Uterus (tissue), 4 donors: ENCODE results near the gene PRKCE. TPM values are rescaled to one million over a fixed set of nuclear protein-coding genes. Genes with fewer than 3 reads are reported as not detected.

ENCODE experiments used
- DNase-seq, 2 donors: peaks; one replicate each; pipeline ENCODE4 v3.0.0-alpha.2; 2019 to 2020
- H3K27ac ChIP-seq, 2 donors: fragments of 200-600 bp; sonication (generic); 1 replicate in 1 of 2; 2 replicates in 1 of 2; pipeline ENCODE4 v1.5.1; 2016 to 2018
- H3K27me3 ChIP-seq, 2 donors: fragments of 200-600 bp; sonication (generic); one replicate each; pipeline ENCODE4 v1.5.1; 2018 to 2019; ENCODE audit warnings: control low read depth in 1 of 2
- H3K36me3 ChIP-seq, 2 donors: fragments of 200-600 bp; sonication (generic); one replicate each; pipeline ENCODE4 v1.5.1; 2019; ENCODE audit warnings: control low read depth in 1 of 2
- H3K4me1 ChIP-seq, 2 donors: fragments of 200-600 bp; sonication (generic); one replicate each; pipeline ENCODE4 v1.5.1; 2018 to 2019; ENCODE audit warnings: control low read depth in 1 of 2
- H3K4me3 ChIP-seq, 2 donors: fragments of 200-600 bp; sonication (generic); 1 replicate in 1 of 2; 2 replicates in 1 of 2; pipeline ENCODE4 v1.5.1; 2018 to 2019; ENCODE audit warnings: mild to moderate bottlenecking in 1 of 2
- H3K9me3 ChIP-seq, 2 donors: fragments of 200-600 bp; sonication (generic); one replicate each; pipeline ENCODE4 v1.5.1; 2019; ENCODE audit warnings: control low read depth in 1 of 2
- POLR2A ChIP-seq, 2 donors: fragments of 450-650 bp; IDR thresholded peaks; one replicate each; pipeline ENCODE4 v1.6.1; 2016; ENCODE audit warnings: antibody characterized with exemption in 2 of 2, mild to moderate bottlenecking in 1 of 2, moderate library complexity in 1 of 2
- intact Hi-C: fragments of 100-400 bp; cut with DNase I; formaldehyde crosslinking; loops from one replicate; pipeline ENCODE4 v1.15.1; 2023; ENCODE audit warnings: low total_unique reads
- total RNA-seq, 4 donors: library from RNA; depleted of rRNA in 3 of 4; stranded (reverse); fragments of >200 nt in 3 of 4; gene quantifications; one replicate each; pipeline versions ENCODE4 v1.1.0 to v1.2.4, GENCODE V29; 2014 to 2023
- TF ChIP-seq, protein P1 (sequence below), 4 experiments: fragments of 200-600 bp in 2 of 4; fragments of 450-650 bp in 2 of 4; sonication (generic) in 2 of 4; IDR thresholded peaks; one replicate each; pipeline ENCODE4 v1.5.1; 2016 to 2019; ENCODE audit warnings: antibody characterized with exemption in 4 of 4, mild to moderate bottlenecking in 2 of 4, moderate library complexity in 1 of 4
- donor health status: DM: yes; HTN: yes; CAD: no.

PRKCE gene
- total RNA-seq, 4 donors from 2014 or later: 3.8 to 47.6 (median 14.2) TPM

DNA sequence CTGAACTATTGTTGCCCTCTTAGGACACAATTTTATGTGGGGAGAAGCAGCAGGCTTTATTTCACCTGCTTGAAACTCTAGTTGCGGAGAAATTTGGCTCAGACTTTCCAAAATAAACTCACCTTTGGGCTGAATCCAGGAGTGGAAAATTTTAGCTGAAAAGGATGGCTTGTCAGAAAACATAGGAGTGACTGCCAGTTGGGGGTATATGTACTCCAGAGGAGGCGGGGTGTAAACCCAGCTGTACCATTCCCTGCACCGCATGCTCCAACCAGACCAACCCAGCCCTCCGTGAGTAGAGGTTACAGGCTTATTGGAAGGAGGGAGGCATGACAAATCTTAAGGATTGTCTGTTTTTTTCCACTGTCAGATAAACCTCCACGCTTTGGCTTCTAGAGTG, 53.8 kb downstream of the PRKCE start:
- no peak for TF ChIP-seq POLR2A (IDR thresholded peaks at IDR 0.05)
- TF ChIP-seq, protein P1, sequence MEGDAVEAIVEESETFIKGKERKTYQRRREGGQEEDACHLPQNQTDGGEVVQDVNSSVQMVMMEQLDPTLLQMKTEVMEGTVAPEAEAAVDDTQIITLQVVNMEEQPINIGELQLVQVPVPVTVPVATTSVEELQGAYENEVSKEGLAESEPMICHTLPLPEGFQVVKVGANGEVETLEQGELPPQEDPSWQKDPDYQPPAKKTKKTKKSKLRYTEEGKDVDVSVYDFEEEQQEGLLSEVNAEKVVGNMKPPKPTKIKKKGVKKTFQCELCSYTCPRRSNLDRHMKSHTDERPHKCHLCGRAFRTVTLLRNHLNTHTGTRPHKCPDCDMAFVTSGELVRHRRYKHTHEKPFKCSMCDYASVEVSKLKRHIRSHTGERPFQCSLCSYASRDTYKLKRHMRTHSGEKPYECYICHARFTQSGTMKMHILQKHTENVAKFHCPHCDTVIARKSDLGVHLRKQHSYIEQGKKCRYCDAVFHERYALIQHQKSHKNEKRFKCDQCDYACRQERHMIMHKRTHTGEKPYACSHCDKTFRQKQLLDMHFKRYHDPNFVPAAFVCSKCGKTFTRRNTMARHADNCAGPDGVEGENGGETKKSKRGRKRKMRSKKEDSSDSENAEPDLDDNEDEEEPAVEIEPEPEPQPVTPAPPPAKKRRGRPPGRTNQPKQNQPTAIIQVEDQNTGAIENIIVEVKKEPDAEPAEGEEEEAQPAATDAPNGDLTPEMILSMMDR (IDR thresholded peaks at IDR 0.05): no peak
- Histone ChIP-seq H3K9me3 (no peaks in the 10 kb centered on the region), H3K4me3 (no peak overlapping the region), H3K36me3 (no peaks in the 10 kb centered on the region), H3K27ac (peak overlapping the region in 1 of 2 donors; percentile 12), H3K27me3 (no peaks in the 10 kb centered on the region), H3K4me1 (peaks cover 3 to 8% of the 10 kb centered on the region in 2 donors)
- intact Hi-C loops: no loop called here
- DNase-seq: no peak

DNA sequence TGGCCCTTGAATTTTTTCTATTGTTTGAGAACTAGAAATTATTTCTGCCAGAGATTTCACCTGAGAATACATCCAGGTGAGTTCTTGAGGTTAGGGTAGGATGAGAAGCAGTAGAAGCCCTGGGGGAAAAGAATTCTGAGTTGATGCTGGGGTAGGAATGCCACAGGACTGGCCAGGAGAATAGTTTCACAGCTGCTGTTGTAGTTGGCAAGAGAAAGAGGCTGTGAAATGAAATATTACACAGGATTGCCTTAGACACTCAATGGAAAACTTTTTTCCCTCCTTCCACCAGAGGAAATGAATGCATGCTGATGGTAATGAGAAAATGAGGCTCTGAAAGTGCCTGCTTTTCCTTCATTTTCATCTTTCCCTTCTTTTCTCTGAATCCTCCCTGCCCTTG, 54.6 kb downstream of the PRKCE start:
- no peak for TF ChIP-seq POLR2A (IDR thresholded peaks at IDR 0.05)
- TF ChIP-seq, protein P1 (IDR thresholded peaks at IDR 0.05): no peak
- Histone ChIP-seq H3K9me3 (no peaks in the 10 kb centered on the region), H3K4me1 (peaks cover 3 to 8% of the 10 kb centered on the region in 2 donors), H3K36me3 (no peaks in the 10 kb centered on the region), H3K27ac (peak overlapping the region; percentile 12 to 24), H3K27me3 (no peaks in the 10 kb centered on the region), H3K4me3 (no peak overlapping the region)
- DNase-seq: no peak
- intact Hi-C loops: no loop called here

DNA sequence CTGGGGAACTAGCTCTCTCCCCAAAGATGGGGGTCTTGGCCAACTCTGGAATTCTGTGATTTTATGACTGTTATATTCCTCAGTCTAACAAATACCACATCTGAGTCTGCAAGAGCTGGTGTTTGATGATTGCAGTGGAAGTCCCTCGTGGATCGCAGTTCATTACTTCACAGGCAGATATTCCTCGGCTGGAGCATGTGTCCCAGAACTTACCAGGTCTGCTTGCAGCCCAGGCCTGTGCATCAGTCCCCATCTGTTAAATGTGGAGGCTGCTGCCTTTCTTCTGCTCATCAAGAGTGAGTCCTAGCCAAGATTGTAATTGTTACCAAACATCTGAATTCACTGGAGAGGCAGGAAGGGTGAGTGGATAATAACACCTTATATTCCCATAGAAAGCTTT, 55.5 kb downstream of the PRKCE start:
- Histone ChIP-seq H3K9me3 (no peaks in the 10 kb centered on the region), H3K27ac (no peak overlapping the region), H3K27me3 (no peaks in the 10 kb centered on the region), H3K4me3 (no peak overlapping the region), H3K36me3 (no peaks in the 10 kb centered on the region), H3K4me1 (peaks cover 3 to 8% of the 10 kb centered on the region in 2 donors)
- intact Hi-C loops: no loop called here
- no peak for DNase-seq
- TF ChIP-seq, protein P1 (IDR thresholded peaks at IDR 0.05): no peak
- TF ChIP-seq POLR2A (IDR thresholded peaks at IDR 0.05): no peak

DNA sequence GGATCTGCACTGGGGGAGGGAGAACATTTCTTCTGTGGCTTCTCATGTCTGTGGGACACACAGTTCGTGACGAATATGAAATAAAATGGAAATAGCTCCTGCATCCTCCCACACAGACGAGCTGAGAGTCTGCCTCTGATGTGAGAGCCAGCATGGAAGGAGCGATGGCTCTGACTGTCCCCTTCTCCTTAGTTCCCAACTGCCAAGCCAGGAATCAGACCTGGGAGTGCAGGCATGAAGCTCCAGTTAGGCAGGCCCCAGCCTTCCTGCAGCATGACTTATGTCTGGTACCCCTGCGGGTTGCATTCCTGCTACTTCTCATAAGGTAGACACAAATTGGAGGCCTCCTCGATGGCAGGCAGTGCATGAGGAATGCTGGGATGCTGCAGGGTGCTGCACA, 56.2 kb downstream of the PRKCE start:
- Histone ChIP-seq H3K27me3 (no peaks in the 10 kb centered on the region), H3K4me1 (peaks cover 3 to 8% of the 10 kb centered on the region in 2 donors), H3K36me3 (no peaks in the 10 kb centered on the region), H3K9me3 (no peaks in the 10 kb centered on the region), H3K27ac (no peak overlapping the region), H3K4me3 (no peak overlapping the region)
- no peak for TF ChIP-seq POLR2A (IDR thresholded peaks at IDR 0.05)
- TF ChIP-seq, protein P1 (IDR thresholded peaks at IDR 0.05): no peak
- intact Hi-C loops: no loop called here
- DNase-seq: no peak

DNA sequence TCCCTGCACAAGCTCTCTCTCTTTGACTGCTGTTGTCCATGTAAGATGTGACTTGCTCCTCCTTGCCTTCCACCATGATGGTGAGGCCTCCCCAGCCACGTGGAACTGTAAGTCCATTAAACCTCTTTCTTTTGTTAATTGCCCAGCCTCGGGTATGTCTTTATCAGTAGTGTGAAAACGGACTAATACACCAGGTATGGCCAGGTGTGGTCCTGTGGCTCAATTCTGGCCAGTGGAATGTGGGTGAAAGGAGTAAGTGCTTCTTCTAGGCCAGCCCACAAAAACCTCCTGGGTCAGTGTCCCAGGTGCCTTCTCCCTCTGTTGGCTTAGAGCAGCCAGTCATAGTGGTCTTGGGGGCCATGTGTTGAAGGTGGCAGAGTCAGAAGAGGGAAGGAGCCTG, 57.0 kb downstream of the PRKCE start:
- no peak for TF ChIP-seq POLR2A (IDR thresholded peaks at IDR 0.05)
- TF ChIP-seq, protein P1 (IDR thresholded peaks at IDR 0.05): no peak
- Histone ChIP-seq H3K4me1 (peaks cover 3 to 8% of the 10 kb centered on the region in 2 donors), H3K9me3 (no peaks in the 10 kb centered on the region), H3K27me3 (no peaks in the 10 kb centered on the region), H3K4me3 (no peak overlapping the region), H3K27ac (no peak overlapping the region), H3K36me3 (no peaks in the 10 kb centered on the region)
- DNase-seq: no peak
- intact Hi-C loops: no loop called here
